IPS-18a (cell line): ENCODE measurements around the gene PTPRC.
"Not testable (repeated sequence)": the region's sequence is repeated elsewhere in the genome, so short reads cannot be mapped to it uniquely, and the experiment has no call there.

Source experiments
- H3K27ac ChIP-seq: one replicate; pipeline ENCODE4 v1.5.1; 2013; ENCODE audit warnings: low read length
- H3K27me3 ChIP-seq: one replicate; pipeline ENCODE4 v1.6.1; 2013; ENCODE audit warnings: mild to moderate bottlenecking, low read length; ENCODE audit not compliant: control insufficient read depth, insufficient read depth
- H3K36me3 ChIP-seq: one replicate; pipeline ENCODE4 v1.6.1; 2013; ENCODE audit warnings: low read depth, low read length; ENCODE audit not compliant: control insufficient read depth
- H3K4me1 ChIP-seq: one replicate; pipeline ENCODE4 v1.6.1; 2013; ENCODE audit warnings: low read depth, low read length; ENCODE audit not compliant: control insufficient read depth
- H3K4me3 ChIP-seq: one replicate; pipeline ENCODE4 v1.5.1; 2013; ENCODE audit warnings: low read length
- H3K9ac ChIP-seq: one replicate; pipeline ENCODE4 v1.6.1; 2013; ENCODE audit warnings: mild to moderate bottlenecking, low read length, moderate library complexity
- H3K9me3 ChIP-seq: one replicate; pipeline ENCODE4 v1.6.1; 2013; ENCODE audit warnings: low read depth, low read length; ENCODE audit not compliant: control insufficient read depth

The PTPRC gene, protein sequence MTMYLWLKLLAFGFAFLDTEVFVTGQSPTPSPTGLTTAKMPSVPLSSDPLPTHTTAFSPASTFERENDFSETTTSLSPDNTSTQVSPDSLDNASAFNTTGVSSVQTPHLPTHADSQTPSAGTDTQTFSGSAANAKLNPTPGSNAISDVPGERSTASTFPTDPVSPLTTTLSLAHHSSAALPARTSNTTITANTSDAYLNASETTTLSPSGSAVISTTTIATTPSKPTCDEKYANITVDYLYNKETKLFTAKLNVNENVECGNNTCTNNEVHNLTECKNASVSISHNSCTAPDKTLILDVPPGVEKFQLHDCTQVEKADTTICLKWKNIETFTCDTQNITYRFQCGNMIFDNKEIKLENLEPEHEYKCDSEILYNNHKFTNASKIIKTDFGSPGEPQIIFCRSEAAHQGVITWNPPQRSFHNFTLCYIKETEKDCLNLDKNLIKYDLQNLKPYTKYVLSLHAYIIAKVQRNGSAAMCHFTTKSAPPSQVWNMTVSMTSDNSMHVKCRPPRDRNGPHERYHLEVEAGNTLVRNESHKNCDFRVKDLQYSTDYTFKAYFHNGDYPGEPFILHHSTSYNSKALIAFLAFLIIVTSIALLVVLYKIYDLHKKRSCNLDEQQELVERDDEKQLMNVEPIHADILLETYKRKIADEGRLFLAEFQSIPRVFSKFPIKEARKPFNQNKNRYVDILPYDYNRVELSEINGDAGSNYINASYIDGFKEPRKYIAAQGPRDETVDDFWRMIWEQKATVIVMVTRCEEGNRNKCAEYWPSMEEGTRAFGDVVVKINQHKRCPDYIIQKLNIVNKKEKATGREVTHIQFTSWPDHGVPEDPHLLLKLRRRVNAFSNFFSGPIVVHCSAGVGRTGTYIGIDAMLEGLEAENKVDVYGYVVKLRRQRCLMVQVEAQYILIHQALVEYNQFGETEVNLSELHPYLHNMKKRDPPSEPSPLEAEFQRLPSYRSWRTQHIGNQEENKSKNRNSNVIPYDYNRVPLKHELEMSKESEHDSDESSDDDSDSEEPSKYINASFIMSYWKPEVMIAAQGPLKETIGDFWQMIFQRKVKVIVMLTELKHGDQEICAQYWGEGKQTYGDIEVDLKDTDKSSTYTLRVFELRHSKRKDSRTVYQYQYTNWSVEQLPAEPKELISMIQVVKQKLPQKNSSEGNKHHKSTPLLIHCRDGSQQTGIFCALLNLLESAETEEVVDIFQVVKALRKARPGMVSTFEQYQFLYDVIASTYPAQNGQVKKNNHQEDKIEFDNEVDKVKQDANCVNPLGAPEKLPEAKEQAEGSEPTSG (N-terminal part only)

GRCh38 chr1:198638894-198639635 is at the start of gene PTPRC:
TSS of gene PTPRC (plus strand) at chr1:198639040. CDS start at chr1:198639269, 229 bp downstream.
- no peaks in the 10 kb centered on the region for H3K36me3 ChIP-seq
- H3K27ac ChIP-seq = no peak within 1 kb of the TSS
- H3K9ac ChIP-seq = no peak within 1 kb of the TSS
- H3K4me1 ChIP-seq = no peaks in the 10 kb centered on the region
- no peak within 1 kb of the TSS for H3K4me3 ChIP-seq
- no peaks in the 10 kb centered on the region for H3K9me3 ChIP-seq
- H3K27me3 ChIP-seq = no peaks in the 10 kb centered on the region

DNA sequence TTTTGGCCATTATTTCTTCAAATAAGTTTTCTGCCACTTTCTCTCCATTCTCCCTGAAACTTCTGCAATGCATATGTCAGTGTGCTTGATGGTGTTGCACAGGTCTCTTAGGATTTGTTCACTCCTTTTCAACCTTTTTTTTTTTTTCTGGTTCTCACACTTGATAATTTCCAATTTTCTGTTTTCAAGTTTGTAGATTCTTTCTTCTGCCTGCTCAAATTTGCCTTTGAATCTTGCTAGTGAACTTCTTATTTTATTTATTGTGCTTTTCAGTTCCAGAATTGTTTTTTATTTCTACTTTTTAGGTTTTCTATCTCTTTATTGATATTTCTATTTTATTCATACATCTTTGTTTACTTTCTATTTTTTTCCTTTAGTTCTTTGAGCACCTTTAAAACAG is 48.4 kb upstream of the PTPRC start:
- H3K4me1 ChIP-seq = no peaks in the 10 kb centered on the region
- H3K36me3 ChIP-seq = no peaks in the 10 kb centered on the region
- H3K9me3 ChIP-seq = peaks cover 4% of the 10 kb centered on the region
- no peaks in the 10 kb centered on the region for H3K27me3 ChIP-seq
- H3K9ac ChIP-seq = no peak overlapping the region
- no peak overlapping the region for H3K27ac ChIP-seq
- no peak overlapping the region for H3K4me3 ChIP-seq

DNA sequence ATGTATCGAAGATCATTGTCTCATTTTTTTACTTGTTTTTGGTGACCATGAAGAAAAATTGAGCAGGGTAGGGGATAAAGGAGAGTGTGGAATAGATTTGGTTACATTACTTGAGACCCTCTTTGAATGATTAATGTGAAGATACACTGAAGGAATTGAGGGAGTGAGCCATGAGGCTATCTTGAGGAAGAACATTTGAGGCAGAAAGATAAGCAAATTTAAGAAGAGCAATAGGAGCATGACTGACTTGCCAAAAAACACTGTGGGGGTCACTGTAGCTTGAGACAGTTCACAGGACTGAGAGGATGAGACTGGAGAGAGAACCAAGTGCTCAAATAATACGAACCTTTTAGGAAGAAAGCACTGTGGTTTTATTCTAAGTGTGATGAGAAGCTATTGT is 43.1 kb upstream of the PTPRC start:
- H3K36me3 ChIP-seq = no peaks in the 10 kb centered on the region
- no peaks in the 10 kb centered on the region for H3K9me3 ChIP-seq
- H3K27ac ChIP-seq = no peak overlapping the region
- no peaks in the 10 kb centered on the region for H3K27me3 ChIP-seq
- no peaks in the 10 kb centered on the region for H3K4me1 ChIP-seq
- no peak overlapping the region for H3K4me3 ChIP-seq
- H3K9ac ChIP-seq = no peak overlapping the region

- H3K4me1 ChIP-seq = no peaks in the 10 kb centered on the region
- H3K36me3 ChIP-seq = no peaks in the 10 kb centered on the region
These were observed 41.0 kb upstream of the PTPRC start for GRCh38 chr1:198597690-198598430.

DNA sequence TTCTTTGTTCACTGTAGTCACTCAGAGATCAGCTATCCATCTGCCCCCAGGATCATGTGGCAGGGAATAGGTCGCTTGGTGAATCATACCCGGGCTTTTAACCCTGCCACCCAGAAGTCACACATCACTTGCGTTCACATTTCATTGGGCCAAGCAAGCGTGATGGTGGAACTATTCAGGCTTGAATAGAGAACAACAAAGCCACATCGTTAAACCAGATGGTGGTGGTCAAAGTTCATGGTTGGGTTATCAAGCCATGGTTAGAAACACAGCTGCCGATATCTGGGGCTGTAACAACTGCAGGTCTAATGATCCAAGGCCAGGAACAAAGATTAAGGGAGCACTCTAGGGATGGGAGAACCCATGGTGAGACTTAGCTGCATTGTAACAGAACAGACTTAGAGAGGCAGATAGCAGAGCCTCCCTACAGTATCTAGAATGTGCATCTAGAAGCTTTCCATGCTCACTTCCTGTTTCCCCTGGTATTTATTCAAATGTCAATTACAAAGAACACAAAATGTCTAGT is 40.0 kb upstream of the PTPRC start:
- Histone ChIP-seq H3K9me3 (no peaks in the 10 kb centered on the region), H3K27ac (no peak overlapping the region), H3K4me1 (no peaks in the 10 kb centered on the region), H3K27me3 (no peaks in the 10 kb centered on the region), H3K9ac (no peak overlapping the region), H3K4me3 (no peak overlapping the region), H3K36me3 (no peaks in the 10 kb centered on the region)

More at GRCh38 chr1:198597690-198598430, 41.0 kb upstream of the PTPRC start:
- H3K27me3 ChIP-seq = no peaks in the 10 kb centered on the region
- no peaks in the 10 kb centered on the region for H3K9me3 ChIP-seq
- no peak overlapping the region for H3K4me3 ChIP-seq
- no peak overlapping the region for H3K27ac ChIP-seq
- no peak overlapping the region for H3K9ac ChIP-seq

GRCh38 chr1:198599749-198600148 is 39.1 kb upstream of the PTPRC start:
- no peaks in the 10 kb centered on the region for H3K36me3 ChIP-seq
- H3K27ac ChIP-seq = no peak overlapping the region
- no peaks in the 10 kb centered on the region for H3K4me1 ChIP-seq
- H3K9me3 ChIP-seq = no peaks in the 10 kb centered on the region
- H3K4me3 ChIP-seq = no peak overlapping the region
- H3K27me3 ChIP-seq = no peaks in the 10 kb centered on the region
- H3K9ac ChIP-seq = no peak overlapping the region

DNA sequence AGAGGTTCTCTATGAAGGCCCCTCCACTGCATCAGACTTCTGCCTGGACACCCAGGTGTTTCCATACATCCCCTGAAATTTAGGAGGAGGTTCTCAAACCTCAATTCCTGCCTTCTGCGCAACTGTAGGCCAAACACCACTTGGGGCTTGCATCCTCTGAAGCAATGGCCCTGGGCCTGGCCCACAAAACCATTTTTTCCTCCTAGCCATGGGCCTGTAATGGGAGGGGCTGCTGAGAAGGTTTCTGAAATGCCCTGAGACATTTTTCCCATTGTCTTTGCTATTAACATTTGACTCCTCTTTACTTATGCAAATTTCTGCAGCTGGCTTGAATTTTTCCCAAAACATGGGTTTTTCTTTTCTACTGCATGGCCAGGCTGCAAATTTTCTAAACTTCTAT is 37.9 kb upstream of the PTPRC start:
- H3K36me3 ChIP-seq = no peaks in the 10 kb centered on the region
- H3K9me3 ChIP-seq = no peaks in the 10 kb centered on the region
- H3K9ac ChIP-seq = no peak overlapping the region
- peaks cover 8% of the 10 kb centered on the region for H3K4me1 ChIP-seq
- H3K27ac ChIP-seq = no peak overlapping the region
- H3K4me3 ChIP-seq = no peak overlapping the region
- no peaks in the 10 kb centered on the region for H3K27me3 ChIP-seq

DNA sequence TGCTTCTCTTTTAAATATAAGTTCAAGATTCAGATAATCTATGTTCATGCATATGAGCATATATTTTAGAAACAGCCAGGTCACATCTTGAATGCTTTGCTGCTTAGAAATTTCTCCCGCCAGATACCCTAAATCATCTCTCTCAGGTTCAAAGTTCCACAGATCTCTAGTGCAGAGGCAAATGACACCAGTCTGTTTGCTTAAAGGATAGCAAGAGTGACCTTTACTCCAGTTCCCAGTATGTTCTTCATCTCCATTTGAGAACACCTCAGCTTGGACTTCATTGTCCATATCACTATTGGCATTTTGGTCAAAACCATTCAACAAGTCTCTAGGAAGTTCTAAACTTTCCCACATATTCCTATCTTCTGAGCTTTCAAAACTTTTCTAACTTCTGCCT is 37.5 kb upstream of the PTPRC start:
- not testable (repeated sequence) for H3K9ac ChIP-seq, H3K9me3 ChIP-seq, H3K36me3 ChIP-seq, H3K4me3 ChIP-seq, H3K27me3 ChIP-seq, H3K27ac ChIP-seq
- peaks cover 12% of the 10 kb centered on the region for H3K4me1 ChIP-seq

DNA sequence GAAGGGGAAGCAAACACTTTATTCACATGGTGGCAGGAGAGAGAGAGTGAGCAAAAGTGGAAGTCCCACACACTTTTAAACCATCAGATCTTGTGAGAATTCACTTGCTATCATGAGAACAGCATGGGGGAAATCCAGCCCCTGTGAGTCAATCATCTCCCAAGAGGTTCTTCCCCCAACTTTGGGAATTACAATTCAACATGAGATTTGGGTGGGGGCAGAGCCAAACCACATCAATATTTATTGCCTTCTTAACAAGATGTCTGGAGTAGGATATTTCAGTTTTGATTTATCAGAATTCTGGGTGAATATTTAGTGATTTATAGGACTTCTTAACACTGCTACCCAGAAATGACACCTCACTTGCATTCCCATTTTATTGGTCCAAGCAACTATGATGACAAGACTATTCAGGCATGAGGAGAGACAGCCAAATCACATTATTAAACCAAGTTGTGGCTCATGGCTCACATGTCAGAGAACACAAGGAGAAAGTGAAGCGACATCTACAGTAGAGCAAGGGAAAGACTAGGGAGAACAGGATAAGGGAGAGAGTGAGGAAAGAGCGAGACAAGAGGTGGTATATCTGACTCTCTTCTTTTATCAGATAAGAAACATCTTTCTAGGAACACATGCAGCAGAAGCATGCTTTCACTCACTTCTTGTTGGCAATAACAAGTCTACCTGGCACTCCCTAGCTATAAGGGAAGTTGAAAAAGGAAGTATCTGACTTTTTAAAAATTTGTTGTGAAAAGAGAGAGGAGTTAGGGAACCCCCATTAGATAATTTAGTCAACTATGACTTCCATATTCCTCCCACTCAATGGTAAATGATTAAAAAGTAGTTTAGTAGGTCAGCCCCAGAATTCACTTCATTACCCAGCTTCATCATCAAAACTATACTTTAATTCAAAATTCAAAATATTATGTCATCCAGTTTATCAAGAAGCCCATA is 36.6 kb upstream of the PTPRC start:
- no peak overlapping the region for H3K9ac ChIP-seq
- no peak overlapping the region for H3K27ac ChIP-seq
- H3K27me3 ChIP-seq = no peaks in the 10 kb centered on the region
- peaks cover 14% of the 10 kb centered on the region for H3K4me1 ChIP-seq
- no peak overlapping the region for H3K4me3 ChIP-seq
- H3K36me3 ChIP-seq = no peaks in the 10 kb centered on the region
- H3K9me3 ChIP-seq = no peaks in the 10 kb centered on the region
